ENCODE measurements around the gene FAM227B. TPM values are rescaled to one million over a fixed set of nuclear protein-coding genes. Genes with fewer than 3 reads are reported as not detected.
"Not testable (repeated sequence)": the region's sequence is repeated elsewhere in the genome, so short reads cannot be mapped to it uniquely, and the experiment has no call there.

Gene FAM227B
- polyA plus RNA-seq, 6 donors from 2014 or later = 15.8 to 27.3 (median 20.0) TPM

DNA sequence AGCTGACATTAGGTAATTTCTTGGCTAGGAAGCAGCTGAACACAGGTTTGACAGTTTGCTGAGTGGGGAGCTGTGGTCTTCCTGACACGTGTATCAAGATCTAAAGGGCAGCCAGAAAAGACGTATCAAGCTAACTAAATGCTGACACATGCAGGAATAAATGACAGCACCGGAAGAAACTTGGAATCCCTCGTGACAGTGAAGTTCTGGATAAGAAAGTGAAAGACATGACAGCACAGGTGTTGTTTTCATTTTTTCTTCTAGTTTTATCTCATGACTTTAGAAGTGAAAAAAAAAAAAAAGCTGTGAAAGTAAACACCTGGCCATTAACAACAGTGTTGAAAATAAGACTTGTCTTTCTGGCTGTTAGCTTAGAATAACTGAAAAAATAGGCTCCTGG lies 148.9 kb downstream of the FAM227B start:
- Mint-ChIP-seq H3K27ac (no peak overlapping the region), H3K9me3 (no peaks in the 10 kb centered on the region), H3K4me3 (no peak overlapping the region), H3K36me3 (no peaks in the 10 kb centered on the region), H3K4me1 (no peaks in the 10 kb centered on the region), H3K27me3 (peaks cover 0 to 7% (median 3%) of the 10 kb centered on the region in 3 donors)
- DNase-seq (no peak), ATAC-seq (ENCODE audit: low read depth in 2 of 2) (no peak)

DNA sequence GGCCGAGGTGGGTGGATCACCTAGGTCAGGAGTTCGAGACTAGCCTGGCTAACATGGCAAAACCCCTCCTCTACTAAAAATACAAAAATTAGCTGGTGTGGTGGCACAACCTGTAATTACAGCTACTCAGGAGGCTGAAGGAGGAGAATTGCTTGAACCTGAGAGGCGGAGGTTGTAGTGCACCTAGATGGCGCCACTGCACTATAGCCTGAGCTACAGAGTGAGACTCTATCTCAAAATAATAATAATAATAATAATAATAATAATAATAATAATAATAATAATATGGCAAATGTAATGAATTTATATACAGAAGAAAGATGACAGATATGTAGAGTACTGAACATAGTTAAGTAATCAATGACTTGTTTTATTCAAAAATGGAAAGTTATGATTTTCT lies 149.4 kb downstream of the FAM227B start:
- not testable (repeated sequence) for DNase-seq, H3K4me3 Mint-ChIP-seq
- peak overlapping the region in 1 of 6 donors; percentile 30 for H3K27ac Mint-ChIP-seq

DNA sequence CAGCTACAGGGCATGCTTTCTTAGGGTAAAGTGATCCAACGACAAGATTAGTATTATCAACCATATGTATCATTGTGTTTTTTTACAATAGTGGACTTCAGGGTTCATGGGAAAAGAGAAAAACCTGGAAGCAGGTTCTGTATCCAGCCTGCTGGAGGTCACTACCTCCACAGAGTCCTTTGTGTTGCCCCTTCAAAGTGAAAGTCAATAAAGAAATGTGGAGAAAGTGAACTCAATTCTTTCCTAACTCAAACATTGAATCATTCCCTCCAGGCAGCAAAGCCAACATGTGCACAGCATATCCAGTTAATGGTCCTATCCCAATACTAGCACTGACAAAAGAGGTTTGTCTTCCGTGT lies 152.2 kb downstream of the FAM227B start:
- Mint-ChIP-seq H3K9me3 (no peaks in the 10 kb centered on the region), H3K27ac (no peak overlapping the region), H3K4me3 (no peak overlapping the region), H3K4me1 (no peaks in the 10 kb centered on the region), H3K36me3 (no peaks in the 10 kb centered on the region), H3K27me3 (peaks cover 0 to 3% (median 0%) of the 10 kb centered on the region in 3 donors)
- DNase-seq (no peak), ATAC-seq (ENCODE audit: low read depth in 2 of 2) (no peak)

More for the DNA sequence above, 149.4 kb downstream of the FAM227B start:
- not testable (repeated sequence) for H3K36me3 Mint-ChIP-seq; H3K27me3 Mint-ChIP-seq; ATAC-seq (ENCODE audit: low read depth in 2 of 2); H3K4me1 Mint-ChIP-seq; H3K9me3 Mint-ChIP-seq

DNA sequence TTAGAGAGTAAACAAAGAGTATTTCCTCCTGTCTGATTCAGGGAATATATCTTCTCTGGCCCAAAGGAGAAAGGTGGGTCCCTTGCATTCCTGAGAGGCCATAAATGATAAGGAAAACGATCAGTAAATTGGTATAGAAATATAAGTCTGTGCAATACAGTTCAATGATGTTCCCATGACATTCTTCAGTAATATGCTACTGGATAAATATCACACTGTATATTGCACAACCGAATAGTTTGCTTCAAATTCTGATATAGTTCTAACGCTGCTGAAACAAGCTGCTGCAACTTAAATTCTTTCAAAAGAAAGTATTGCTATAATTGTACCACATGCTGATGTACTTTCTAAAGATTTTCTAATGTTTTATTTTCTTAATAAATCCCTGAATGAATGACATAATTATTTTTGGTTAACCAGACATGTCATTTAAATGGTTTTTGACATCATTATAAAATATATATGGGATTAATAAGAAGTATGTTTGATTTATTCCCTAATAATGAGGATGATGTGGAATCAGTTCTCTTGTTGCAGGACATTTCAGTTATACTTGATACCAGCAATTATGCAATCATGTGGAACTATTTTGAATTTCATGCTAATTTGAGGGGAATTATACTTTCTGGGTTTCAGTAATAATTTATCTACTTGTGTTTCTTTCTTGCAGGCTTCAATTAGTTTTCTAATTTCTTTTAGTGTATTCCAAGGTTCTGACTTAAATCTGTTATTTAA lies 152.7 kb downstream of the FAM227B start:
- no peak for ATAC-seq (ENCODE audit: low read depth in 2 of 2)
- no peak overlapping the region for H3K27ac Mint-ChIP-seq
- H3K36me3 Mint-ChIP-seq = no peaks in the 10 kb centered on the region
- H3K4me3 Mint-ChIP-seq = no peak overlapping the region
- H3K9me3 Mint-ChIP-seq = no peaks in the 10 kb centered on the region
- no peaks in the 10 kb centered on the region for H3K4me1 Mint-ChIP-seq
- DNase-seq = no peak
- peaks cover 0 to 3% (median 0%) of the 10 kb centered on the region in 3 donors for H3K27me3 Mint-ChIP-seq

DNA sequence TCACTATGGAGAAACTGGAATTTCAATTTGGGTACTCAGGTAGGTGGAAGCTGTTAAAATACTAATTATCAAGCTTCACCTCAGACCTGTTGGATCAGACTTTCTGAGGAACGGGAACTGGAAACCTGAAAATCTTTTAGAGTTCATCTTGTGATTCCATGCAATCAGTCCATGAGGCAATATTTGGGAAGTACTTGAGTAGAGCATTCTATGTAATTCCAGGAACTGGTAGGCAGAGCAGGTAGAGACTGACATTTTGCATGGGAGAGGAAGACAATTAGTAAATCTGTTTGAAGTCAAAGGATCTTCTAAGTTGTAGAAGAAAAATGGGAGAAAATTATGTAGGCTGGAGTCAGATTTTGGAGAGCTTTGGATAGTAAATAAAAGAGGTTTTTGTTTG lies 154.5 kb downstream of the FAM227B start:
- no peaks in the 10 kb centered on the region for H3K36me3 Mint-ChIP-seq
- H3K27ac Mint-ChIP-seq = peak overlapping the region in 1 of 6 donors; percentile 1
- no peak for DNase-seq
- H3K9me3 Mint-ChIP-seq = no peaks in the 10 kb centered on the region
- ATAC-seq (ENCODE audit: low read depth in 2 of 2) = no peak
- H3K27me3 Mint-ChIP-seq = peaks cover 0 to 3% (median 0%) of the 10 kb centered on the region in 3 donors
- no peak overlapping the region for H3K4me3 Mint-ChIP-seq
- no peaks in the 10 kb centered on the region for H3K4me1 Mint-ChIP-seq

DNA sequence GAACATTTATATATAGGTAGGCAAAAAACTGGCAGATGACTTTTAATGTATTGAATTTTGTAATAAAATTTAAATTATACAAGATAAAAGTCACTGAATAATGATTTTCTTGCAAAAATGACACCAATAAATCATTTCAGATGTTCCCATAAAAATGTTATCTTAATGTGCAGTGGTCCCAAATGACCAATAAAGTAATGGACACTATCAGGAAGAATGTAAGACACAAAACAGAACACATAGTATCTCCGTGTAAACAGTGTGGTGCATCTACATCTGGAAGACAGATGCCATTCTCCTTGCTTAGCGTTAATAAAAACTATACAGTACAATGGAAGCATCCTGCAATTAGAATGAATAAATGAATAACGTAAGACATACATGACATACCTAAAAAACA lies 156.1 kb downstream of the FAM227B start:
- H3K36me3 Mint-ChIP-seq = no peaks in the 10 kb centered on the region
- no peaks in the 10 kb centered on the region for H3K4me1 Mint-ChIP-seq
- H3K4me3 Mint-ChIP-seq = no peak overlapping the region
- H3K9me3 Mint-ChIP-seq = no peaks in the 10 kb centered on the region
- H3K27me3 Mint-ChIP-seq = no peaks in the 10 kb centered on the region
- DNase-seq = no peak
- H3K27ac Mint-ChIP-seq = no peak overlapping the region
- no peak for ATAC-seq (ENCODE audit: low read depth in 2 of 2)

DNA sequence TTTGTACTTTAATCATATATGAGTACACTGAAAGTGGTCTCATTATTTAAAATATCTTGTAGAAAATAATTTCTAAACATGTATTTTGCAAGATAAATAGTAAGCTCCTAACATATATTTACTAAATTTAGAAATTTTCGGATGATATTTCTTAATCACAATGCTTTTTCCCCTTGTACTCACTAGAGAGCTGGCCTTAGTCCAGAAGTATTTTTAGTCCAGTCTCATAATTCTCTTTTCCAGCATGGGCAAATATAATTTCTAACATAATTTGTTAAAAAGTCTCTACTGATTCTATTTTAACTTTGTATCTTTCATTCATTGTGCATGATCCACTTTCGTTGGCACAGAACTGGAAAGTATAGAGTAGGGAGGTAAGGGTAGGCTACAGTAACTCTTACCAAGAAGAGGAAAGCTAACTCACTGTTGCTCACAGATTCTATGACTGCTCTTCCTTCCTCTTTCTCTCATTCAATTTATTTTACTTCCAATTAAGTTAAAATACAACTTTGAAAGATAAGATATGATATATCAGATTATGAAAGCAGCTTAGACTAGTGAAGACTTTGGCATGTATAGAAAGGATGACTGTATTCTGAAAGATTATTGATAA lies 158.3 kb downstream of the FAM227B start:
- Mint-ChIP-seq H3K4me3 (no peak overlapping the region), H3K36me3 (no peaks in the 10 kb centered on the region), H3K4me1 (no peaks in the 10 kb centered on the region), H3K27me3 (no peaks in the 10 kb centered on the region), H3K9me3 (no peaks in the 10 kb centered on the region), H3K27ac (no peak overlapping the region)
- ATAC-seq (ENCODE audit: low read depth in 2 of 2) = no peak
- DNase-seq = no peak

DNA sequence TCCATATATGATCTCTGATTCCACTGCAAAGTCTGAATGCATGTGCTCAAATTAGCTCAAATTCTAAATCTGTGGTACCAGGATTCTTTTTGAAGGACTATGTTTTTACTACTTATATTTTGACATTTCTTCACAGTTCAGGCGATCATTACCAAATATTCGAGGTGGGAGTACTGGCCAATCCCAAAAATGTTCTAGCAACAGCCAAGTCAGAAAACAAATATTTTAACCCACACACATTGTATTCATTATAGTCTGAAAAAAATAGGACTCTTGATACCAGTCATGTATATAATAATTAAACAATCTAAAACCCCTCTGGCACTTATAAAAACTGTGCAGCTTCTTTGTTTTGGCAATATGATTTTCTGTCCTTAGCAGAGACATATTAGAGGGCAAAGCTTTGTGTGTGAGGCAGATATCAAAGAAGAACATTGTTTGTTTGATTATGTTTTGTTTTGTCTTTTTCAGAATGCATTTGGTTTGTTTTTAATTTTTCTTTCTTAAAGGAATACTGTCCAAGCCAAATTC lies 160.1 kb downstream of the FAM227B start:
- Mint-ChIP-seq H3K9me3 (no peaks in the 10 kb centered on the region), H3K4me1 (no peaks in the 10 kb centered on the region), H3K4me3 (no peak overlapping the region), H3K36me3 (no peaks in the 10 kb centered on the region), H3K27ac (no peak overlapping the region), H3K27me3 (no peaks in the 10 kb centered on the region)
- no peak for ATAC-seq (ENCODE audit: low read depth in 2 of 2)
- DNase-seq = no peak

DNA sequence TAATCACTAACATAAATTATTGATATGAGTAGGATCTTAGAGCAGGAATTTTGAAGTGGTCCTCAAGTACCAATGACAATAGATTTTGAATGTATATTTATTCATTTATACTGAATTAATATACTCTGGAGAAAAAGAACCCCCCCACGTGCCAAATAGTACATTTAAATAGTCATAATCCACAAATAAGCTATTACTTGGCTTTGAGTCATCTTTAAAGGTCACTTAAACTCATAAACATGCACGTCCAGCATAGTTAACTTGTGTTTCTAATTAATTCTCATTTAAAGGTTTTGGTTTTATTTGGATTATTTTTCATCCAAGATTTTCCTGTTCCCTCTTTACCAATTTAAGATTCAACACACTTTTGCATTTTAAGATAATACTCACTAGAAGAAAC lies 162.5 kb downstream of the FAM227B start:
- ATAC-seq (ENCODE audit: low read depth in 2 of 2) (no peak), DNase-seq (no peak)
- peaks cover 0 to 10% (median 0%) of the 10 kb centered on the region in 3 donors for H3K27me3 Mint-ChIP-seq
- no peaks in the 10 kb centered on the region for H3K36me3 Mint-ChIP-seq
- H3K9me3 Mint-ChIP-seq = no peaks in the 10 kb centered on the region
- H3K27ac Mint-ChIP-seq = no peak overlapping the region
- no peaks in the 10 kb centered on the region for H3K4me1 Mint-ChIP-seq
- H3K4me3 Mint-ChIP-seq = no peak overlapping the region

DNA sequence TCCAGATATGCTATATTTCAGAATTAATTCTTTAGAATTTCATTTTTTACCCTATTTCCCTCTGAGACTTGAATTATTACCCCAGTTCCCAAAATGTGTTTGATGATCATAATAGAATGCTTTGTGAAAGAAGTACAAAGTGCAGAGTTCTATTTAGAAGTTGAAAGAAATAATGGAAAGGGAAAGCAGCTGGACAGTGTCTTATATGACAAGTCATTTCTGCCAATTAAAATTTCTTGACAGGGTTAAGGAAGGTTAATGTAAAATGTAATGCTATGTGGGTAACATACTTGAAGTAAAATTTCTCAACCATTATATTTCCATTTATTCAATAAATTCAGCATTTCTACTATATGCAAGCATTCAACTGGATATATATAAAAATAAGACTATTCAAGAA lies 164.5 kb downstream of the FAM227B start:
- no peaks in the 10 kb centered on the region for H3K36me3 Mint-ChIP-seq
- ATAC-seq (ENCODE audit: low read depth in 2 of 2) = no peak

DNA sequence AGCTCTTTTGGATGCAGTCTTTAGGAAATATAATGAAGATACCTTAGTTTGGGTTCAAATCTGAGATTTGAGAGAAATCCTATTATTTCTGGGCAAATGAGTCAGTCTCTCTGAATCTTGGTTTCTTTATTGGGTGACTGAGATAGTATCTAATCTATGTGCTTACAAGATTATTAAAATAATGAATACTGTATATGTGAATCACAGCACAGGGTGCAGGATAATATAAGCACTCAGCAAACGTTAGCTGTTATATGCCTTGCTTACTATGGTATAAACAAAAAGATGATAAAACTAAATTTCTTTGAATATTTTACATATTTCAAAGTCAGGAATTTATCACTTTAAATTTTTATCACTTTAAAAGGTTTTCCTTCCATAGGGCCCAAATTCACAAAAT lies 168.0 kb downstream of the FAM227B start:
- H3K27ac Mint-ChIP-seq = no peak overlapping the region
- H3K27me3 Mint-ChIP-seq = peaks cover 0 to 10% (median 0%) of the 10 kb centered on the region in 3 donors
- ATAC-seq (ENCODE audit: low read depth in 2 of 2) (no peak), DNase-seq (no peak)
- H3K4me1 Mint-ChIP-seq = no peaks in the 10 kb centered on the region
- H3K36me3 Mint-ChIP-seq = no peaks in the 10 kb centered on the region
- H3K4me3 Mint-ChIP-seq = no peak overlapping the region
- H3K9me3 Mint-ChIP-seq = no peaks in the 10 kb centered on the region

More for the DNA sequence above, 164.5 kb downstream of the FAM227B start:
- no peak for DNase-seq
- H3K27ac Mint-ChIP-seq = no peak overlapping the region
- H3K4me1 Mint-ChIP-seq = no peaks in the 10 kb centered on the region
- peaks cover 0 to 10% (median 0%) of the 10 kb centered on the region in 3 donors for H3K27me3 Mint-ChIP-seq
- no peak overlapping the region for H3K4me3 Mint-ChIP-seq
- no peaks in the 10 kb centered on the region for H3K9me3 Mint-ChIP-seq

DNA sequence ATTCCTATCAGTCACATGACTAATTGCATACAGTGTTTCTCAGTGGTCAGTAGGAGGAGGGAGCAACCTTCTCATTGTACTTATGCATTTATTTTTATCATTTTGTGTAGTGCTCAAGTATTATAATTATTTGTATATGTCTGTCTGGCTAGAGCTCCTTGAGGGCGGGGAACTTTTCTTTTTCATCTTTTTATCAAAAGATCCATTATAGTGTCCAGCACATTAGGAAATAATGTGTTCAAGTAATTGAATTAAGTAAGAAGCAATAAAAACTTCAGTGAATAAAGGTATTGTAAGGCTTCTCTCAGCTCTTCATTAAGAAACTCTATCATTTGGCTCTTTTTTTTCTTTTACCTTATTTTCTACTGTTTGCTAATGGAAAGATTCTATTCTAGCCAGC lies 178.8 kb downstream of the FAM227B start:
- H3K36me3 Mint-ChIP-seq = no peaks in the 10 kb centered on the region
- no peak overlapping the region for H3K4me3 Mint-ChIP-seq
- ATAC-seq (ENCODE audit: low read depth in 2 of 2) (no peak), DNase-seq (no peak)
- H3K4me1 Mint-ChIP-seq = peaks cover 8 to 22% (median 19%) of the 10 kb centered on the region in 3 donors
- H3K27ac Mint-ChIP-seq = no peak overlapping the region
- H3K27me3 Mint-ChIP-seq = no peaks in the 10 kb centered on the region
- no peaks in the 10 kb centered on the region for H3K9me3 Mint-ChIP-seq

DNA sequence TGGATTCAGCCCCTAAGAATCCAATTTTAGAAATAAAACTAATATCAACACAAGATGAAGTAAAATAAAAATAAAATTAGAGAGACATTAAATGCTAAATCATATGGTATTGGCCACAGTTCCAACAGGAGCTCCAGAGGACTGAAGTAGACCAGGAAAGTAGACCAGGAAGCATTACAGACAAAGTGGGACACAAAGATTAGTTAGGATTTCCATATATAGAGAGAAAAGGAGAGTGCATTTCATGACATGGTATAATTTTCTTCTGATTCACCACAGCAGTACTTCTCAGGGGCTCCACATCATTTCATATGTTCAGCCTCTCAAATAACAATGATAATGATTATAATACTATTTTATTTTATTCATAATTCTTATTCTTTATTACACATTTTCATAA lies 179.3 kb downstream of the FAM227B start:
- Mint-ChIP-seq H3K36me3 (no peaks in the 10 kb centered on the region), H3K27ac (no peak overlapping the region)

DNA sequence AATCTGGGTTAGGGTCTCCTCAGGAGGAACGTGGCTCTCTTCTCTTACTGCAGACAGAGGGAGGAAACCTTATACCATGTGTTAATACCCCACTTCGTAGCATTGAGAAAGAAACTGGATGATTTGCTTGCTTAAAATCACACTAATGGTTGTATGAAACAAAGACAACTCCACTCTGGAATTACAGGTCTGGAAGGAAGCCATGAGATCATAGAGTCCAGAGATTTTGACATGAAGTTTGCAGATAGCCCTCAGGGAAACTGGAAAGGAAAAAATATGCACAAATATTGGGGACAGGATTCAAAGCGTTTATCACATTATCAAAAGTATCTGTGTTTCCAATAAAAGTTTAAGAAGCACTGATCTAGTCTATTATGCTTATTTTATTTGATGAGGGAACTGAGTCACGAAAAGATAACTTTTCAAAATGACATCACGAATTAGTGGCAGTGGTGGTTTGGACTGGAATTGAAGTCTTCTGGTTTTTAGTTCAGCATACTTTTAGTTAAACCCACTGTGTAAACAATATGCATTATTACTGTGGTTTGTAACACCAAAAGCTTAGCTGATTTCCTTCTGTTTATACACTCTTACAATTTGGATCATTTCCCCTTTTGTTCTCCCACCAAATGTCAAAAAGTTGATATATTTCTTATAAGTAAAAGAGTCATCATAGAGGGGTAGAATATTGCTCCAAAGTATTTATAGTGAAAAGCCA lies 180.8 kb downstream of the FAM227B start:
- DNase-seq (no peak), ATAC-seq (ENCODE audit: low read depth in 2 of 2) (no peak)
- Mint-ChIP-seq H3K27me3 (no peaks in the 10 kb centered on the region), H3K36me3 (no peaks in the 10 kb centered on the region), H3K4me3 (no peak overlapping the region), H3K27ac (peak overlapping the region in 2 of 6 donors; percentile 33 to 73), H3K4me1 (peaks cover 8 to 22% (median 19%) of the 10 kb centered on the region in 3 donors), H3K9me3 (no peaks in the 10 kb centered on the region)

More for the DNA sequence above, 179.3 kb downstream of the FAM227B start:
- Mint-ChIP-seq H3K9me3 (no peaks in the 10 kb centered on the region), H3K4me1 (peaks cover 8 to 22% (median 19%) of the 10 kb centered on the region in 3 donors), H3K27me3 (no peaks in the 10 kb centered on the region), H3K4me3 (no peak overlapping the region)
- ATAC-seq (ENCODE audit: low read depth in 2 of 2) (no peak), DNase-seq (no peak)

All from naive B cell (primary cell).